ENCODE measurements around the gene BNIPL.

BNIPL gene

GRCh38 chr1:151060007-151060656, 23.7 kb downstream of the BNIPL start, which contains the start of gene MLLT11:
TSS of gene MLLT11 (plus strand) at chr1:151060397. CDS start at chr1:151067225, 6,828 bp downstream.
- DNase-seq = peak; percentile 71

GRCh38 chr1:151060657-151061421, 24.5 kb downstream of the BNIPL start:
- DNase-seq = no peak

GRCh38 chr1:151061704-151062103, 25.3 kb downstream of the BNIPL start:
- no peak for DNase-seq

DNA sequence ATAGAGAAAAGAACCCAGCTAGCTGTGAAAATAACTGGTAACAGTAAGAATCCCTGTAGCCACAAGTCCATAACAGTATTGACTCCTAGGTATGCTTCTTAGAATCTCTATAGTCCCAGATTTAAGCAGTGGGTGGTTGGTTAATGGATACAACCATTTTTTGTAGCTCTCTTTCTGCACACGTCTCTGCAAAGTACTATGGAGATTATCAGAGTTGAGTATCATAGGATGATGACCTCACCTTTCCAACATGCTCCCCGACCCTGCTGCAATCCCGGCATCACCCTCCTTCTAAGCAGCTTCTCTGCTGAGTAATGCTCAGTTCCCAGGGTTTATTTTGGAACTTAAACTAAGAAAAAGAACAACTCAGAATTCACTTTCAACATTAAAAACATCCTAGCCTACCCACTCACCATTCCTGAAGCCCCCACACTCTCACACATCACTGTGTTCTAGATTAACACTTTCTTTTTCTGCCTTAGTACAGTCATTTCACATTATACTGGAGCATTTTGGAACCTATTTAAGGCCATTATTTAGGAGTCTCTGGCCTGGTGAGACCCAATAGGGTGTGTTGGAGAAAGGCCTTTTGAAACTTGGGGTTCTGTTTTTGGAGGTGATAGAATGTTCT, 26.5 kb downstream of the BNIPL start:
- no peak for DNase-seq

DNA sequence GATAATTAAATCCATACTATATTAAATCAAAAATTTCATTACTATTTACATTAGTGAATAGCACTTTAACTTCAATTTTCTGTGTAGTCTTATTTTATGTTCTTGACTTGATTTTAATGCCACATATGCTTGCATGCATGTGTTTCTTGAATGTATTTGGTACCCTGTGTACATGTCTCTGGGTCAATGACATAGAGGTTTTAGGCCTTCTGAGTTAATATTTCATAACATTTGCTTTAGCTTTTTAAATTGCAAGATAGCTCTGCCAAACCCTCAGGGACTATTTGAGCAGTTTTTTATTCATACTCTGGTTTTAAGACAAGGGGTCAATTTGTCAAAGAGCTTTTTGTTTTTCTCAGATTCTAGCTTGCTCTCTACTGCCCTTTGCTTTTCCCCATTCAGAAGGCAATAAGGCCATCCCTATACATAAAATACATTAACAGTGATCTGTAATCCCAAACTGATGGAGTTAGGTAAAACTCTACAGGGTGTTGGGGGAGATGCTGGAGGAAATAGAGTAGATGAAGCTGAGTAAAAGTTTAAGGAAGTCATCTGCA, 28.8 kb downstream of the BNIPL start:
- no peak for DNase-seq

- no peak for DNase-seq
Measured at GRCh38 chr1:151067185-151067584, 30.8 kb downstream of the BNIPL start.

GRCh38 chr1:151069103-151069486, 32.7 kb downstream of the BNIPL start:
- DNase-seq = no peak

- DNase-seq = peak; percentile 96
Measured at GRCh38 chr1:151070474-151071276, 34.3 kb downstream of the BNIPL start, which contains the start of gene GABPB2. TSS of gene GABPB2 (plus strand) at chr1:151070761. CDS start at chr1:151088190, 17,429 bp downstream.

GRCh38 chr1:151072224-151072623, 35.8 kb downstream of the BNIPL start:
- DNase-seq = no peak

DNA sequence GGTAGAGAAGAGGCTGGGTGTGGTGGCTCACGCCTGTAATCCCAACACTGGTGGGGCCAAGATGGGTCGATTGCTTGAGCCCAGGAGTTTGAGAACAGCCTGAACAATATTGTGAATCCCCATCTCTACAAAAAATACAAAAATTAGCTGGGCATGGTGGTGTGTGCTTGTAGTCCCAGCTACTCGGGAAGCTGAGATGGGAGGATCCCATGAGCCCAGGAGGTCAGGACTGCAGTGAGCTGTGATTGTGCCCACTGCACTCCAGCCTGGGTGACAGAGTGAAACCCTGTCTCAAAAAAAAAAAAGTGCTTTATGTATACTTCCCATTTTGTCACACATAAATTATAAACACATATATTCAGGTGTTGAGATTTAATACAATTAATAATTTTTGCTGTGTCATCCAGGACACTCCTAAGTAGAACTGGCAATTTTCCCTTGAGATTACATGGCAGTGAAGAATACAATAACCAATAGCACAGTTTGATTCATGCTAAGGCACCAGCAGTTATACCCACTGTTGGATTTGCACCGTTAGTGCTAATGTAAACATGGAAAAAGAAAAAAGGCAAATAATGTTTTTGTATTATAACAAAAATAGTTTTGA, 49.7 kb downstream of the BNIPL start:
- no peak for DNase-seq

Measured in activated CD8-positive, alpha-beta memory T cell treated with anti-CD3 and anti-CD28 coated beads for 24 hours (primary cell).